ENCODE results near the gene YWHAG.

GRCh38 chr7:76340617-76341131, 18.1 kb downstream of the YWHAG start:
- TF ChIP-seq CBX3 (IDR thresholded peaks at IDR 0.05; ENCODE audit: borderline replicate concordance in 1 of 2, low read length in 2 of 2) (no peak), SP1 (CRISPR knock-in tag; IDR thresholded peaks at IDR 0.05) (no peak), THRA (IDR thresholded peaks at IDR 0.05) (no peak), ZNF253 (CRISPR knock-in tag; conservative IDR thresholded peaks at IDR 0.05) (no peak), NCOA1 (IDR thresholded peaks at IDR 0.05; ENCODE audit: low read depth) (no peak), CREB1 (IDR thresholded peaks at IDR 0.05) (no peak), CREB1 (CRISPR knock-in tag; IDR thresholded peaks at IDR 0.05) (no peak), MAX (CRISPR knock-in tag; IDR thresholded peaks at IDR 0.05) (no peak), PHF8 (IDR thresholded peaks at IDR 0.05; ENCODE audit: borderline replicate concordance, low read length) (no peak)
